Fibroblast of pulmonary artery (primary cell): ENCODE measurements around the gene COQ10B.

Experiments used
- DNase-seq: peaks from one replicate; pipeline ENCODE4 v3.0.0-alpha.2; 2010; ENCODE audit warnings: low read depth
- H3K4me3 ChIP-seq: replicated peaks from 2 replicates; pipeline ENCODE4 v1.5.1; 2011; ENCODE audit warnings: low read depth, mild to moderate bottlenecking, control low read depth, low read length, moderate library complexity
- TF ChIP-seq, protein P1 (sequence below): IDR thresholded peaks from 2 replicates; pipeline ENCODE4 v1.5.1; 2011; ENCODE audit warnings: mild to moderate bottlenecking, control low read depth, low read length, inconsistent platforms; ENCODE audit errors: missing control alignments

The COQ10B gene

DNA sequence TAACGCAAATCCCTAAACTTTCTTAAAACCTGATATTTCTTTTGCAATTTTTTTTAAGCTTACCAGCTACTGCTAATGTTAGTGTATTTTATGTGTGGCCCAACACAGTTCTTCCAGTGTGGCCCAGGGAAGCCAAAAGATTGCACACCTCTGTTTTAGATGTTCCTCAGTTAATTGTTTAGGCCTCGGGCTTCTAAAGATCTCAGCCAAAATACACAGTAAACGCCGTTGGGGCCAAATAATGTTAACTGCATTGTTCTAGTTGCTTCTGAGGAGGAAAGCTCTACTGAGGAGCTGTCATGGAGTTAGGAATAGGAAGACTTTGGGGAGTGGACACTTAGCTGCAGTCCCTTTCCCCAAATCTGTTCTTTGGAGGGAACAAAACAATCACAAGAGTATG is 48.8 kb downstream of the COQ10B start:
- H3K4me3 ChIP-seq, result peak overlapping the region; percentile 0

DNA sequence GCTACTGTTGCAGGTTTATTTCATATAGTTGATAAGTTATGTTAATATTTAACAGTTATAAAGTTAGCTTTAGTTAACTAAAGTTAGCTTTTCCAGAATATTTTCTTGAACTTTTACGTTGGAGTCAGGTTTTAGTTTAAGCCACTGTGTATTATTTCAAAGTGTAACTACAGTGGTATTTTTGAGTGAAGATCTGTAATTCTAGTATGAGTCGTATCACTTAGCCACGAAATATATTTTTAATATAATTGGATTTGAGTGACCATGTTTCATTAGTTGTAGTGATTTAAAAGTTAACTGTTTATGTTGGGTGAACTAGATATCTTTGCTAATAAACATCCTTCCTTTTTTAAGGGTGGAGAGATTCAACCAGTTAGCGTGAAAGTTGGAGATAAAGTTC is 49.3 kb downstream of the COQ10B start:
- DNase-seq, result no peak
- H3K4me3 ChIP-seq, result no peak overlapping the region
- TF ChIP-seq, protein P1, sequence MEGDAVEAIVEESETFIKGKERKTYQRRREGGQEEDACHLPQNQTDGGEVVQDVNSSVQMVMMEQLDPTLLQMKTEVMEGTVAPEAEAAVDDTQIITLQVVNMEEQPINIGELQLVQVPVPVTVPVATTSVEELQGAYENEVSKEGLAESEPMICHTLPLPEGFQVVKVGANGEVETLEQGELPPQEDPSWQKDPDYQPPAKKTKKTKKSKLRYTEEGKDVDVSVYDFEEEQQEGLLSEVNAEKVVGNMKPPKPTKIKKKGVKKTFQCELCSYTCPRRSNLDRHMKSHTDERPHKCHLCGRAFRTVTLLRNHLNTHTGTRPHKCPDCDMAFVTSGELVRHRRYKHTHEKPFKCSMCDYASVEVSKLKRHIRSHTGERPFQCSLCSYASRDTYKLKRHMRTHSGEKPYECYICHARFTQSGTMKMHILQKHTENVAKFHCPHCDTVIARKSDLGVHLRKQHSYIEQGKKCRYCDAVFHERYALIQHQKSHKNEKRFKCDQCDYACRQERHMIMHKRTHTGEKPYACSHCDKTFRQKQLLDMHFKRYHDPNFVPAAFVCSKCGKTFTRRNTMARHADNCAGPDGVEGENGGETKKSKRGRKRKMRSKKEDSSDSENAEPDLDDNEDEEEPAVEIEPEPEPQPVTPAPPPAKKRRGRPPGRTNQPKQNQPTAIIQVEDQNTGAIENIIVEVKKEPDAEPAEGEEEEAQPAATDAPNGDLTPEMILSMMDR, result no peak

More for the DNA sequence above, 48.8 kb downstream of the COQ10B start:
- TF ChIP-seq, protein P1, result no peak
- DNase-seq, result no peak

DNA sequence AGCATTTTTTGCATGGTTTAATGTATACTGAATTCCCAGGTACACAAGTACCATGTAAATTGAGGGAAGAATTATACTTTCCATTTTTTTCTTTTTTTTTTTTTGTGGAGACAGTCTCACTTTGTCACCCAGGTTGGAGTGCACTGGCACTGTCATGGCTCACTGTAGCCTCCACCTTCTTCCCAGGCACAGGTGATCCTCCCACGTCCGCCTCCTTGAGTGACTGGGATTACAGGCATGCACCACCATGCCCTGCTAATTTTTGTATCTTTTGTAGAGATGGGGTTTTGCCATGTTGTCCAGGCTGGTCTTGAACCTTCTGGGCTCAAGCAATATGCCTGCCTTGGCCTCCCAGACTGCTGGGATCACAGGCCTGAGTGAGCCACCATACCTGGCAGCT is 50.6 kb downstream of the COQ10B start:
- no peak for DNase-seq
- no peak overlapping the region for H3K4me3 ChIP-seq
- TF ChIP-seq, protein P1, result no peak

DNA sequence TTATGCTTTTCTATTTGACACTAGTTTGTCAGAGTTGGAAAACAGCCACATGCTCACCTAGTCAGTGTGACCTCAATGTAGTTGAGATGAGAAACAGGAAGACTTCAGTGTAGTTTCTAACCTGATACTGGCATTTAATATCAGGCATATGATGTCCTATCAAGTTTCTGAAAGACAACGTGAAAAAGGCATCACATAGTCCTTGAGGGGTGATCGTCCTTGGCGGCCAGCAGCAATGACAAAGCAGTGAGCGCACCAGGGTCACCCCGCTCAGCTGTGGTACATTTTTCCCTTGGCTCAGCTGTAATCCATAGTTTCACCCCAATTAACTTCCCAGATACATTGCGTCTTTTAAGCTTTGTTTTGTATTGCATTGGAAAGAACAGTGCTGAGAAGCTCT is 51.2 kb downstream of the COQ10B start:
- no peak overlapping the region for H3K4me3 ChIP-seq
- TF ChIP-seq, protein P1, result no peak
- no peak for DNase-seq

DNA sequence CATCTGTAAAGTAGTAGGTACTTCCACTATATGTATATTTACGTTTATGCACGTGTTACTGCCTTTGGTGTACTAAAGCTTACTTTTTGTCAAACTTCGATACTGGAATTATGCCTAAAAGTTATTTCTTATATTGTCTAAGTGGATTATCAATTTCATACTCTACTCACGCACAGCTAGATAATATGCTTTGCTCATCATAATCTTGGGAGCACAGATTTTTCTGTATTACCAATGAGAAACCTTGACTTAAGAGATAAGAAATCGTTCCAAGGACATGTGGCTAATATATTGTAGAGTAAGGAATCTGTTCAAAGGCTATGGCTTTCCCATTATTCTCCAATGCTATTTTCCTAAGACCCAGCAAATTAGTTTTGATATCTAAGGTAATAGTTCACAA is 53.3 kb downstream of the COQ10B start:
- TF ChIP-seq, protein P1, result no peak
- no peak for DNase-seq

DNA sequence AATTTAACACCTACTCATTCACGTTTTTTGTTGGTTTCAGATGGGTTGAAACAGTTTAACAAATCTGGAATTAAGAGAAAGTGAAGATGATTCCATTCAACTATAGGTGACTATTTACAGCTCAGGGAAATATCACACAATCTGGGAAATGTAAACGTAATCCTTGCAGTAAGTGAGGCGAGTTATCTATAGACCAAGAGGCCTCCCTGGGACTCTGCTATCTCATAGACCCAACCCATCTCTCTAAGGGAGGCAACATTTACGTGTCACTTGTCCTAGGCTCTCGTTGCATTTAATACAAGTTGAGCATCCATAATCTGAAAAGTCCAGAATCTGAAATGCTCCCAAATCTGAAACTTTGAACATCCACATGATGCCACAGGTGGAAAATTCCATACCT is 60.6 kb downstream of the COQ10B start:
- TF ChIP-seq, protein P1, result no peak
- no peak for DNase-seq
- H3K4me3 ChIP-seq, result no peak overlapping the region

More for the DNA sequence above, 53.3 kb downstream of the COQ10B start:
- no peak overlapping the region for H3K4me3 ChIP-seq

DNA sequence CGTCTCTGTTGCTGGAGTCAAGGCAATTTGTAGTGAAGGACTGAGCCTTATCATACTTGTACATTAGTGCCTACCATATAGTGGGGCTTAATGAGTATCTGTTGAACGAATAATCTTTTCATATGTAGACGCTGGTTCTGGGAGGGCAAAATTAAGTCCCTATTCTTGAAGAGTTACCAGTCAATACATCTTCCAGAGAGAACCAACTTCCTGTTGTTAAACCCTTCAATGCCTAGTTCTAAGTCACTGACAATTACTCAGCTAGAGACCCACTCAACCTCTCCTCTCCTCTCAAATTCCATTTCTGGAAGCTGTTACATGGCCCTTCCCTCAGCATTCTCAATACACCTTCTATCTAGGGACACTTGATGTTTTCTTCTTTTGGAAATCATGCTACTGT is 61.4 kb downstream of the COQ10B start:
- DNase-seq, result no peak
- no peak overlapping the region for H3K4me3 ChIP-seq
- TF ChIP-seq, protein P1, result no peak
